CD4-positive, alpha-beta T cell treated with Interleukin-12 subunit alpha and Interleukin-12 subunit beta, for 1 hour (primary cell): ENCODE data around the gene ZFX.

Experiments used
- DNase-seq: peaks from one replicate; pipeline ENCODE4 v3.0.0-alpha.2; 2020

Gene ZFX

DNA sequence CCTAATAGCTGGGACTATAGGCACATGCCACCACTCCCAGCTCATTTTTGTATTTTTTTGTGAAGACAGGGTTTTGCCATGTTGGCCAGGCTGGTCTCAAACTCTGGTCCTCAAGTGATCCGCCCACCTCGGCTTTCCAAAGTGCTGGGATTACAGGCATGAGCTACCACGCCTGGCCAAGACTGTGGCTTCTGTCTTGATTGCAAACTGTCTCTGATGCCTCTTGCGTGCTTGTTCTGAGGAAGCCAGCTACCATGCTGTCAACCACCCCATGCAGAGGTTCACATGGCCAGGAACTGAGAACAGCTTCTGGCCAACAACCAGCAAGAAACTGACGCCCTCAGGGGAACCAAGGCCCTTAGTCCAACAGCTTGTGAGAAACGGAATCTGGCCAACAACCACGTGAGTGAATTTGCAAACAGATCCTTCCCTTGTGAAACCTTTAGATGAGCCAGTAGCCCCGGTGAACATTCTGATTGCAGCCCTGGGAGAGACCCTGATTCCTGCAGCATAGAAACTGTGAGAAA is 93.2 kb downstream of the ZFX start:
- DNase-seq = no peak

GRCh38 chrX:24243188-24243587 is 93.7 kb downstream of the ZFX start:
- no peak for DNase-seq

DNA sequence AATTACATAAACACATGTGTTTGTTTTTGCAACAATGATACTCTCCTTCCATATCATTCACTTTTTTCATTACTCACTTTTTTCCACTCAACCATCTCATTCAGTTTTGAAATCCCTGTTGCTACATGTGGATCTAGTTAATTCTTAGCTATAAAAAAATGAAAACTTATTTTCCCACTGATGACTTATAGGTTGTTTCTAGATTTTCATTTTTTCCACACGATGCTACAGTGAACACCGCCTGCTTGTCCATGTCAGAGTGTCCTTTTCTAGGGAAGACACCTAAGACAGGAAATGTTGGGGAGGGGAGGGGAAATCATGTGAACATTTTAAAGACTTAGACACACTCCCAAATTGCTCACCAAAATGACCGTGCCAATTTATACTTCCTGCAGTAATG is 94.2 kb downstream of the ZFX start:
- no peak for DNase-seq

DNA sequence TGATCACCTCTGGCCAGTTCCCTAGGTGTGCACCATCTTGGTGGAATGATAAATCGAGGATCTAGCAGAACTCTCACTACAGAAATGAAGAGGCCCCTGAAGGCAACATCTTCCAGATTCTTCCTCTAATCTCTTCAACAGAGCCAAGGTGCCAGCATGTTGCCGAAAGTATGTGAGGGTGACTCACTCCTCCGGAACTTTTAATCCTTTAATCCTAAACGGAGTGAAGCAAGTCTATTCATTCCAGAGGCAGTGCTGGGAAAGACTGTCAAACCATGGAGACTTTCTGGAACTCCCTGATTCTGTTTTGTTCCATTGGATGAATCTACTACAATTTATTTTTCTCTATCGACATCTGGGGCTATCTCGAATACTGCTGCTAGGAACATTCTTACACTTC is 95.7 kb downstream of the ZFX start:
- DNase-seq = no peak

- no peak for DNase-seq
Observed at GRCh38 chrX:24248042-24248441, 98.5 kb downstream of the ZFX start.

DNA sequence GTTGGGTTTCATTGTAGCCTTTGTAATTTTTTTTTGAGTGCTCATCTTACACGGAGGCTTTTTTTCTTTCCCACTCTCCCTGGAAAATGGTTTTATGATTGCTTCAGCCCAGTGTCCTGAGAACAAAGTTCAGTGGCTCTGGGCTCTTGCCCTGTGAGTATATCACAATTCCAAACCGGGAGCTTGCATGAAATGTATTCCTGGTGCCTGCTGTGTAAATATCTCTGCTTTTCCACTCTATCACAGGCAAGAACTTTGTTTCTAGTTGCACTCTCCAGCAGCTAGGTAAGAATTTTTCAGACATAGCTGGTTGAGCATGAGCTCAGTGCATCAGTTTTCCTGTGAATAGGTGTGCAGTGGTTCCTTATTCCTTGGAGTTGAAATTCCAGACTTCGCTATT is 103.5 kb downstream of the ZFX start:
- DNase-seq = no peak

DNA sequence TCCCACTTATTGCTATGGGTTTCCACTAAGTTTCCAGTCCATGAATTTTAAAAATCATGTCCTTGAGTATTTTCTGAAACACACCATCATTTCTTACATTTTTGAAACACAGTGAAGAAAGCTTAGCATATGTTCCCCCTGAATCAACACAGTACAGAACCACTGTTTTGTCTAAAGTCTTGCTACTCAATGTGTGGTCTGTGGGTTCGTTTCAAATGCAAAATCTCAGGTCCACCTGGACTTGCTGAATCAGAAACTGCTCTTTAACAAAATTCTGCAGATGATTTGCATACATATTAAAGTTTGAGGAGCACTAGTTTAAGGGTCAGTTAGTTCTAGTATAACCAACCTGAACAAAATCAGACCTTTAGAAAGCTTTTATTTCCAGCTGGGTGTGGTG is 103.9 kb downstream of the ZFX start:
- DNase-seq = no peak

DNA sequence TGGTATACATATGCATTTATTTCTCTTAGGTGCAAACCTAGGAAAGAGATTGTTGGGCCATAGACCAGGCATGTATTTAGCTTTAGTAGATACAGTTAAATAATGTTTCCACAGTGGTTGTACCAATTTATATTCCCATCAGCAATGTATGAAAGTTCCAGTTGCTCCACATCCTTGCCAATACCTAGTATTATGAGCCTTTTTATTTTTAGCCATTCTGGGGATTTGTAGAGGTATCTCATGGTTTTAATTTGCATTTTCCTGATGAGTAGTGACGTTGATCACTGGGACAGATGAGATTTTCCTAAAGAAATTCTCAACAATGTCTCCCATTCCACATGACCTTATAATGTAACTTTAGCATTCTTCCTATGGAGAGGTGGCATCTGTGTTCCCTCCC is 107.5 kb downstream of the ZFX start:
- no peak for DNase-seq

GRCh38 chrX:24259544-24260240 is 110.2 kb downstream of the ZFX start:
- DNase-seq = peak; percentile 21

- DNase-seq = peak; percentile 4
Observed at GRCh38 chrX:24260842-24261550, 111.5 kb downstream of the ZFX start.

GRCh38 chrX:24262309-24262708 is 112.8 kb downstream of the ZFX start:
- no peak for DNase-seq

DNA sequence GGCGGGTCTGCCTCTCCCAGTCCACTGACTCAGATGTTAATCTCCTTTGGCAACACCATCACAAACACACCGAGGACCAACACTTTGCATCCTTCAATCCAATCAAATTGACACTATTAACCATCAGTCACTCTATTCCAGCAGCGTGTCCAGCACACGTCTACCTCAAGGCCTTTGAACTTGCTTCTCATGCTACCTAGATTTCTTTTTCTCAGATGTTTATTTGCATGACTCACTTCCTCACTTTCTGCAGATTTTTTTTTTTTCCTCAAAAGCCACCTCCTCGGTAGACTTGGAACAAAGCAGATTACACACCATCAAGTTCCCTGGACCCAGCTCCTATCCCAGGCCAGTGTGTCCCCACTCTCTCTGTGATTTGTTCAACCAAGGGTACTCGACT is 114.9 kb downstream of the ZFX start:
- DNase-seq = no peak
